Fibroblast of skin of right biceps (primary cell): Measurements from ENCODE around the gene EOLA2.
"Not testable (repeated sequence)": the region's sequence is repeated elsewhere in the genome, so short reads cannot be mapped to it uniquely, and the experiment has no call there.

Source experiments
- DNase-seq: peaks from one replicate; pipeline ENCODE4 v3.0.0-alpha.2; 2013

The EOLA2 gene

GRCh38 chrX:149932150-149932549 lies 6.1 kb downstream of the EOLA2 start:
- not testable (repeated sequence) for DNase-seq

GRCh38 chrX:149931355-149931754 lies 6.9 kb downstream of the EOLA2 start:
- DNase-seq: not testable (repeated sequence)

GRCh38 chrX:149929400-149929799 lies 8.9 kb downstream of the EOLA2 start, which contains the start of gene HSFX4:
TSS of gene HSFX4 (plus strand) at chrX:149929573. CDS start at chrX:149929645, 72 bp downstream.
- DNase-seq: not testable (repeated sequence)

- DNase-seq: not testable (repeated sequence)
Measured at GRCh38 chrX:149928635-149929034, 9.7 kb downstream of the EOLA2 start.

- DNase-seq: not testable (repeated sequence)
Measured at GRCh38 chrX:149927964-149928258, 10.4 kb downstream of the EOLA2 start.

GRCh38 chrX:149927245-149927963 lies 10.9 kb downstream of the EOLA2 start:
- not testable (repeated sequence) for DNase-seq

- not testable (repeated sequence) for DNase-seq
Measured at GRCh38 chrX:149924434-149924833, 13.9 kb downstream of the EOLA2 start.

GRCh38 chrX:149923836-149924235 lies 14.5 kb downstream of the EOLA2 start:
- DNase-seq: not testable (repeated sequence)

- DNase-seq: no peak
Measured at GRCh38 chrX:149916745-149917392, 21.4 kb downstream of the EOLA2 start.

- no peak for DNase-seq
Measured at GRCh38 chrX:149910178-149910695, 28.1 kb downstream of the EOLA2 start.

GRCh38 chrX:149909324-149910177 lies 28.7 kb downstream of the EOLA2 start:
- DNase-seq: no peak

- no peak for DNase-seq
Measured at GRCh38 chrX:149908727-149909126, 29.6 kb downstream of the EOLA2 start.

- DNase-seq: no peak
Measured at GRCh38 chrX:149908308-149908707, 30.0 kb downstream of the EOLA2 start.

- DNase-seq: peak; percentile 0
Measured at GRCh38 chrX:149903889-149904748, 34.2 kb downstream of the EOLA2 start.

GRCh38 chrX:149898554-149898953 lies 39.7 kb downstream of the EOLA2 start:
- DNase-seq: no peak

- DNase-seq: not testable (repeated sequence)
Measured at GRCh38 chrX:149890828-149891227, 47.5 kb downstream of the EOLA2 start.
